HCT116 (cell line): ENCODE data around the gene ROCK1. TPM values are rescaled to one million over a fixed set of nuclear protein-coding genes. Genes with fewer than 3 reads are reported as not detected.

Source experiments
- ATAC-seq: fragments of 200-7000 bp; cut with Tn5 transposase; 2 replicates; pipeline ENCODE4 v1.9.1; 2020; ENCODE audit warnings: mild to moderate bottlenecking, moderate library complexity
- BruUV-seq: library from RNA; stranded (reverse); fragments of 400-500 nt; replicated peaks from 2 replicates; lab custom pipeline; 2021; lab: Mats Ljungman, UMichigan
- CTCF ChIA-PET: fragments of 300-600 bp; sonication (Branson Sonifier 250); formaldehyde crosslinking; loops from one replicate; lab custom pipeline; 2021; ENCODE audit warnings: antibody characterized with exemption; lab: Charles Lee
- POLR2A ChIA-PET: fragments of 300-600, 350-600 bp; sonication (Branson Sonifier 250); formaldehyde crosslinking; loops from one replicate; lab custom pipeline; 2021; ENCODE audit warnings: antibody characterized with exemption; lab: Charles Lee
- RAD21 ChIA-PET, 2 experiments: fragments of 300-600 bp; sonication (Branson Sonifier 250); formaldehyde crosslinking; loops; one replicate each; lab custom pipeline; 2023; ENCODE audit warnings: low total read pairs in 2 of 2; ENCODE audit not compliant: uncharacterized antibody in 2 of 2, unreplicated experiment in 2 of 2, low non-redundant PET in 1 of 2; lab: Charles Lee
- DNase-seq: peaks from one replicate; pipeline ENCODE4 v3.0.0-alpha.2; 2010; ENCODE audit warnings: low read depth, low spot score
- H2AFZ ChIP-seq: fragments of 200-600 bp; shearing (Covaris generic), sonication (generic); 2 replicates; pipeline ENCODE4 v1.6.1; 2017; ENCODE audit warnings: low read depth, mixed run types, mixed read lengths, antibody characterized with exemption, low read length; ENCODE audit not compliant: poor library complexity, severe bottlenecking
- H3K27ac ChIP-seq: 2 replicates; pipeline ENCODE4 v1.5.1; 2012; ENCODE audit warnings: low read depth, low read length
- H3K27me3 ChIP-seq: fragments of 200-600 bp; sonication (generic); 2 replicates; pipeline ENCODE4 v1.6.1; 2016; ENCODE audit warnings: mixed run types, low read length, mixed read lengths; ENCODE audit not compliant: insufficient read depth
- H3K36me3 ChIP-seq, 2 experiments: fragments of 200-500 bp in 1 of 2; fragments of 200-600 bp in 1 of 2; sonication (Bioruptor generic) in 1 of 2; sonication (generic) in 1 of 2; 2 replicates each; pipeline versions ENCODE4 v1.5.1 to v1.6.1; 2014 to 2016; ENCODE audit warnings: low read length in 2 of 2, inconsistent platforms in 1 of 2, mixed read lengths in 1 of 2, mixed run types in 1 of 2; ENCODE audit not compliant: insufficient read depth in 2 of 2, control insufficient read depth in 1 of 2
- H3K4me1 ChIP-seq, 2 experiments: fragments of 200-600 bp in 1 of 2; sonication (generic) in 1 of 2; 2 replicates each; pipeline versions ENCODE4 v1.5.1 to v1.6.1; 2012 to 2017; ENCODE audit warnings: low read length in 2 of 2, inconsistent platforms in 1 of 2, mild to moderate bottlenecking in 1 of 2, mixed read lengths in 1 of 2, mixed run types in 1 of 2, moderate library complexity in 1 of 2; ENCODE audit not compliant: insufficient read depth in 2 of 2, control insufficient read depth in 1 of 2
- H3K4me2 ChIP-seq: fragments of 200-600 bp; sonication (generic); 2 replicates; pipeline ENCODE4 v1.6.1; 2017; ENCODE audit warnings: mixed run types, low read length, mixed read lengths
- H3K4me3 ChIP-seq, 2 experiments: fragments of 200-600 bp in 1 of 2; sonication (generic) in 1 of 2; replicated peaks in 1 of 2; 2 replicates each; pipeline ENCODE4 v1.5.1; 2011 to 2016; ENCODE audit warnings: low read length in 2 of 2, control low read depth in 1 of 2, low read depth in 1 of 2, mild to moderate bottlenecking in 1 of 2, mixed read lengths in 1 of 2, mixed run types in 1 of 2
- H3K79me2 ChIP-seq: fragments of 200-600 bp; sonication (generic); 2 replicates; pipeline ENCODE4 v1.6.1; 2017; ENCODE audit warnings: mild to moderate bottlenecking, mixed run types, low read length, moderate library complexity, mixed read lengths; ENCODE audit not compliant: insufficient read depth
- H3K9ac ChIP-seq: fragments of 200-600 bp; sonication (generic); 2 replicates; pipeline ENCODE4 v1.6.1; 2016; ENCODE audit warnings: low read length, mixed read lengths
- H3K9me2 ChIP-seq: fragments of 200-600 bp; sonication (generic), shearing (Covaris generic); 2 replicates; pipeline ENCODE4 v1.6.1; 2017; ENCODE audit warnings: mixed run types, mild to moderate bottlenecking, moderate library complexity; ENCODE audit not compliant: insufficient read depth
- H3K9me3 ChIP-seq, 2 experiments: fragments of 200-500 bp in 1 of 2; fragments of 200-600 bp in 1 of 2; sonication (Bioruptor generic) in 1 of 2; sonication (generic) in 1 of 2; 2 replicates each; pipeline ENCODE4 v1.6.1; 2014 to 2017; ENCODE audit warnings: low read length in 2 of 2, mixed read lengths in 2 of 2, inconsistent platforms in 1 of 2, low read depth in 1 of 2, mild to moderate bottlenecking in 1 of 2, mixed run types in 1 of 2, moderate library complexity in 1 of 2; ENCODE audit not compliant: control insufficient read depth in 1 of 2, insufficient read depth in 1 of 2
- H4K20me1 ChIP-seq: fragments of 200-600 bp; sonication (generic), shearing (Covaris generic); 2 replicates; pipeline ENCODE4 v1.6.1; 2017; ENCODE audit warnings: mixed run types, mild to moderate bottlenecking, moderate library complexity; ENCODE audit not compliant: insufficient read depth
- CTCF ChIP-seq, 3 experiments: fragments of 200-600 bp in 1 of 3; sonication (generic) in 1 of 3; IDR thresholded peaks in 2 of 3; conservative IDR thresholded peaks in 1 of 3; 2 replicates each; pipeline ENCODE4 v1.5.1; 2012 to 2017; ENCODE audit warnings: low read depth in 2 of 3, low read length in 2 of 3, antibody characterized with exemption in 1 of 3, borderline replicate concordance in 1 of 3, control low read depth in 1 of 3, mild to moderate bottlenecking in 1 of 3, mixed read lengths in 1 of 3, mixed run types in 1 of 3, moderate library complexity in 1 of 3; ENCODE audit not compliant: insufficient read depth in 1 of 3
- REST ChIP-seq: IDR thresholded peaks from 2 replicates; pipeline ENCODE4 v1.6.1; 2012; ENCODE audit warnings: low read depth
- intact Hi-C: fragments of 100-400 bp; cut with micrococcal nuclease; formaldehyde crosslinking; loops from 2 replicates; pipeline ENCODE4 v1.10.0; 2022
- total RNA-seq: library from RNA; stranded (reverse); gene quantifications from one replicate; pipeline ENCODE4 v1.2.1, GENCODE V29; 2021; ENCODE audit not compliant: unreplicated experiment

Gene ROCK1
- total RNA-seq, 1 experiment from 2014 or later: 38.1 TPM

- no TSS peak for BruUV-seq
- Histone ChIP-seq H3K9ac (no peak overlapping the region), H3K9me2 (no peaks in the 10 kb centered on the region), H2AFZ (no peak overlapping the region), H3K9me3 (no peaks in the 10 kb centered on the region), H3K36me3 (peaks cover 0 to 5% of the 10 kb centered on the region in 2 experiments; a peak in 1 of 4 replicates), H3K79me2 (peaks cover 8% of the 10 kb centered on the region; the same call in 1 of the 2 replicates), H4K20me1 (no peaks in the 10 kb centered on the region; the same call in 1 of the 2 replicates), H3K4me2 (no peak overlapping the region), H3K4me1 (peaks cover 0 to 9% of the 10 kb centered on the region in 2 experiments; a peak in 2 of 4 replicates), H3K27me3 (no peaks in the 10 kb centered on the region), H3K4me3 (no peak overlapping the region), H3K27ac (no peak overlapping the region)
- RAD21 ChIA-PET: no interaction called here
- CTCF ChIA-PET: no interaction called here
- TF ChIP-seq CTCF (IDR thresholded peaks at IDR 0.05 in 2 of 3, conservative IDR thresholded peaks at IDR 0.05 in 1 of 3; ENCODE audit: borderline replicate concordance in 1 of 3, insufficient read depth in 1 of 3, low read depth in 2 of 3, low read length in 2 of 3): no peak
- TF ChIP-seq REST: peak; percentile 20; the same call in 1 of the 2 replicates
- DNase-seq: no peak
- no peak for ATAC-seq
- intact Hi-C loops: no loop called here
- POLR2A ChIA-PET: no interaction called here
Measured at GRCh38 chr18:20997371-20997770, 114.2 kb downstream of the ROCK1 start.
